T-cell (primary cell): ENCODE measurements around the gene ZC3H12C. TPM values are rescaled to one million over a fixed set of nuclear protein-coding genes. Genes with fewer than 3 reads are reported as not detected.

ENCODE experiments used
- ATAC-seq, 4 experiments: fragments of 200-7000 bp in 3 of 4; fragments of 150-1000 bp in 1 of 4; cut with Tn5 transposase; replicated peaks in 1 of 4; 1 replicate in 3 of 4; 2 replicates in 1 of 4; pipeline ENCODE4 v1.10.0; 2021; ENCODE audit warnings: moderate library complexity in 3 of 4, mild to moderate bottlenecking in 2 of 4, moderate number of reproducible peaks in 1 of 4
- CTCF ChIA-PET, 2 donors: fragments of 300-600 bp; sonication (Branson Sonifier 250); formaldehyde crosslinking; loops; one replicate each; lab custom pipeline; 2022; ENCODE audit warnings: antibody characterized with exemption in 2 of 2; lab: Charles Lee
- POLR2A ChIA-PET, 2 donors: fragments of 300-600 bp; sonication (Branson Sonifier 250); formaldehyde crosslinking; loops; one replicate each; lab custom pipeline; 2022; ENCODE audit warnings: antibody characterized with exemption in 2 of 2; lab: Charles Lee
- DNase-seq, 35 experiments: peaks; one replicate each; pipeline versions ENCODE4 v3.0.0 to v3.0.0-alpha.2; 2013 to 2023
- H3K27ac ChIP-seq: one replicate; pipeline ENCODE4 v1.5.1; 2013; ENCODE audit warnings: low read length
- H3K27me3 ChIP-seq, 2 experiments: replicated peaks in 1 of 2; 1 replicate in 1 of 2; 2 replicates in 1 of 2; pipeline versions ENCODE4 v1.6.1 to v1.7.0; 2013; ENCODE audit warnings: low read length in 1 of 2, mixed read lengths in 1 of 2; ENCODE audit not compliant: control insufficient read depth in 2 of 2, insufficient read depth in 2 of 2; ENCODE audit errors: extremely low read depth in 1 of 2
- H3K36me3 ChIP-seq, 2 donors: 1 replicate in 1 of 2; 2 replicates in 1 of 2; pipeline versions ENCODE4 v1.6.1 to v1.7.0; 2013; ENCODE audit warnings: low read length in 1 of 2; ENCODE audit not compliant: control insufficient read depth in 2 of 2, insufficient read depth in 1 of 2; ENCODE audit errors: extremely low read depth in 1 of 2
- H3K4me1 ChIP-seq, 2 experiments: 1 replicate in 1 of 2; 2 replicates in 1 of 2; pipeline versions ENCODE4 v1.6.1 to v1.7.0; 2013; ENCODE audit warnings: low read length in 2 of 2, mixed read lengths in 1 of 2; ENCODE audit not compliant: insufficient read depth in 2 of 2, control insufficient read depth in 1 of 2; ENCODE audit errors: extremely low read depth in 1 of 2
- H3K4me3 ChIP-seq, 2 donors: 1 replicate in 1 of 2; 2 replicates in 1 of 2; pipeline versions ENCODE4 v1.5.1 to v1.7.0; 2013; ENCODE audit warnings: mild to moderate bottlenecking in 2 of 2, low read length in 1 of 2, moderate library complexity in 1 of 2; ENCODE audit not compliant: control insufficient read depth in 1 of 2; ENCODE audit errors: extremely low read depth in 1 of 2
- H3K9me3 ChIP-seq: 2 replicates; pipeline ENCODE4 v1.7.0; 2013
- H3K27ac Mint-ChIP-seq, 2 donors: one replicate each; pipeline ENCODE4 v1.8.0; 2020 to 2021; ENCODE audit warnings: mild to moderate bottlenecking in 2 of 2, mixed read lengths in 2 of 2
- H3K27me3 Mint-ChIP-seq, 2 donors: one replicate each; pipeline ENCODE4 v1.8.0; 2021 to 2022; ENCODE audit warnings: mixed read lengths in 2 of 2
- H3K36me3 Mint-ChIP-seq: one replicate; pipeline ENCODE4 v1.8.0; 2021; ENCODE audit warnings: mixed read lengths
- H3K4me1 Mint-ChIP-seq, 3 donors: one replicate each; pipeline ENCODE4 v1.8.0; 2020 to 2022; ENCODE audit warnings: mixed read lengths in 3 of 3, mild to moderate bottlenecking in 1 of 3
- H3K4me3 Mint-ChIP-seq, 3 donors: one replicate each; pipeline ENCODE4 v1.8.0; 2020 to 2022; ENCODE audit warnings: mild to moderate bottlenecking in 3 of 3, mixed read lengths in 3 of 3, moderate library complexity in 3 of 3
- H3K9me3 Mint-ChIP-seq, 3 donors: one replicate each; pipeline ENCODE4 v1.8.0; 2020 to 2022; ENCODE audit warnings: mixed read lengths in 3 of 3
- WGBS: methylation state at CpG from one replicate; pipeline ENCODE4 v1.1.5; 2013; ENCODE audit warnings: missing lambda C conversion rate; ENCODE audit not compliant: insufficient coverage; 5-methylcytosine and 5-hydroxymethylcytosine counted together
- total RNA-seq, 35 experiments: library from RNA in 6 of 35; stranded (reverse) in 6 of 35; fragments of 120-200 nt in 1 of 35; gene quantifications; one replicate each; pipeline versions ENCODE4 v1.2.1 to v1.2.4 and lab custom pipeline; 2013 to 2026

The ZC3H12C gene
- total RNA-seq, 5 donors from 2014 or later (not counting 1 experiment from before 2014, with no cell fraction given) = 0.10 to 0.23 (median 0.14) TPM

DNA sequence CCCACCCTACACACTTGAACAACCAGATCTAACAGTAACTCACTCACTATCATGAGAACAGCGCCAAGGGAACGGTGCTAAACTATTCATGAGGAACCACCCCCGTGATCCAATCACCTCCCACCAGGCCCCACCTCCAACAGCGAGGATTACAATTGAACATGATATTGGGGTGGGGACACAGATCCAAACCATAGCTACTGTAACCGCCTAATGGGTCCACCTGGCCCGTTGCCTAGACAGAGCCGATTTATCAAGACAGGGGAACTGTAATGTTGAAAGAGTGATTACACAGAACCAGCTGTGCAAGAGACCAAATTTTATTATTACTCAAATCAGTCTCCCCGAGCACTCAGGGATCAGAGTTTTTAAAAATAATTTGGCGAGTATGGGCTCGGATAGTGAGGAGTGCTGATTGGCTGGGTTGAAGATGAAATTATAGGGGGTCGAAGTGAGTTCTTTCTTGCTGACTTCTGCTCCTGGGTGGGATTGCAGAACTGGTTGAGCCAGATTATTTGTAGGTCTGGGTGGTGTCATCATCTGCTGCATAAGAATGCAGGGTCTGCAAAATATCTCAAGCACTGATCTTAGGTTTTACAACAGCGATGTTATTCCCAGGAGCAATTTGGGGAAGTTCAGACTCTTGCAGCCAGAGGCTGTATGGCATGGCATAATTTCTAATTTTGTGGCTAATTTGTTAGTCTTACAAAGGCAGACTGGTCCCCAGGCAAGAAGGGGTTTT, 17.9 kb upstream of the ZC3H12C start:
- no peaks in the 10 kb centered on the region for H3K9me3 ChIP-seq
- H3K36me3 Mint-ChIP-seq = no peaks in the 10 kb centered on the region
- CTCF ChIA-PET = no interaction called here

DNA sequence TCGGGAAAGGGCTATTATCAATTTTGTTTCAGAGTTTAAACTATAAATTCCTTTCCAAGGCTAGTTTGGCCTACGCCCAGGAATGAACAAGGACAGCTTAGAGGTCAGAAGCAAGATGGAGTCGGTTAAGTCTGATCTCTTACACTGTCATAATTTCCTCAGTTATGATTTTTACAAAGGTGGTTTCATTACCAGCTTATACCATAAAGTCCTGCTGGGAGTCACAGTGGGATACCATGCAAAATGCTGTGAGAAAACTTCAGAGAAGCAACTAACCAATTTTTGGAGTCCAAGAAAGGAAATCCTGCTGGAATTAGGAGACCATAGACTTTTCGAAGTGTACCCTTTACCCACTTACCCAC, 17.4 kb upstream of the ZC3H12C start:
- H3K4me1 ChIP-seq = no peaks in the 10 kb centered on the region
- Mint-ChIP-seq H3K36me3 (no peaks in the 10 kb centered on the region), H3K9me3 (peaks cover 0 to 2% (median 0%) of the 10 kb centered on the region in 3 donors), H3K4me3 (no peak overlapping the region), H3K27ac (no peak overlapping the region), H3K27me3 (peaks cover 5 to 11% of the 10 kb centered on the region in 2 donors), H3K4me1 (no peaks in the 10 kb centered on the region)
- CTCF ChIA-PET = no interaction called here
- ATAC-seq (no peak), DNase-seq (no peak)
- WGBS = 100% methylated on average over 1 of the region's 4 CpGs
- H3K4me3 ChIP-seq = no peak overlapping the region
- no peaks in the 10 kb centered on the region for H3K9me3 ChIP-seq
- no peaks in the 10 kb centered on the region for H3K36me3 ChIP-seq
- H3K27me3 ChIP-seq = no peaks in the 10 kb centered on the region
- POLR2A ChIA-PET = interaction anchor here in 1 of 2 donors (0.8 kb wide), 1 partner anchor 106 kb away, joined by 3 read pairs; no protein-coding TSS in a partner anchor
- H3K27ac ChIP-seq = no peak overlapping the region

More for the DNA sequence above, 17.9 kb upstream of the ZC3H12C start:
- no peak overlapping the region for H3K27ac ChIP-seq
- no peak for ATAC-seq
- Mint-ChIP-seq H3K27me3 (peaks cover 9 to 15% of the 10 kb centered on the region in 2 donors), H3K4me3 (no peak overlapping the region), H3K4me1 (no peaks in the 10 kb centered on the region), H3K27ac (no peak overlapping the region), H3K9me3 (peaks cover 0 to 2% (median 0%) of the 10 kb centered on the region in 3 donors)
- no peaks in the 10 kb centered on the region for H3K4me1 ChIP-seq
- DNase-seq = no peak
- WGBS = 89% methylated on average over 5 of the region's 12 CpGs
- H3K27me3 ChIP-seq = no peaks in the 10 kb centered on the region
- no peaks in the 10 kb centered on the region for H3K36me3 ChIP-seq
- no peak overlapping the region for H3K4me3 ChIP-seq
- POLR2A ChIA-PET = interaction anchor here in 1 of 2 donors (0.7 to 0.8 kb wide), 2 partner anchors 106 to 229 kb away, joined by 3 read pairs; no protein-coding TSS in a partner anchor

DNA sequence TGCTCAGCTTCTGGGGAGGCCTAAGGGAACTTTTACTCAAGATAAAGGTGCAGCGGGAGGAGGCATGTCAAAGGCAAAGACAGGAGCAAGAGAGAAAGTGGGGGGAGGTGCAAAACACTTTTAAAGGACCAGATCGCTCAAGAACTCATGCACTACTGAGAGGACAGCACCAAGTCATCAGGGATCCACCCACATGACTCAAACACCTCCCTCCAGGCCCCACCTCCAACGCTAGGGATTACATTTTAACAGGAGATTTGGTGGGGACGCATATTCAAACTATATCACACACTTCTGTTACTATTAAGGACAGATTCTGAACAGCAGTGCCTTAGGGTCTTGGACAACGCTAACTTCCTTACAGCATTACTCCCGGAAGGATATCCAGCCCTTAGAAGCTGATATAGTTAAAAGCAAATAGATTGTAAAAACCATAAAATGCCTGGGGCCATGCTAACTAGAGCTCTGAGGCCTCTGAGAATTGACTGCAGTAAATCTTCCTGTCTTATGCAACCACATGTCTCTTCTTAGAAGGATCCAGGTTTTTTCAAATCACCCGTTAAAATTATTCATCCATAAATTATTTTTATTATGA, 16.7 kb upstream of the ZC3H12C start:
- no peak overlapping the region for H3K27ac Mint-ChIP-seq
- H3K27me3 ChIP-seq = no peaks in the 10 kb centered on the region
- H3K9me3 ChIP-seq = no peaks in the 10 kb centered on the region
- no peaks in the 10 kb centered on the region for H3K4me1 Mint-ChIP-seq
- ATAC-seq (no peak), DNase-seq (no peak)
- ChIA-PET POLR2A (no interaction called here), CTCF (no interaction called here)
- H3K27me3 Mint-ChIP-seq = peaks cover 2 to 8% of the 10 kb centered on the region in 2 donors
- no peak overlapping the region for H3K4me3 Mint-ChIP-seq
- no peak overlapping the region for H3K27ac ChIP-seq
- H3K4me1 ChIP-seq = no peaks in the 10 kb centered on the region
- H3K36me3 ChIP-seq = no peaks in the 10 kb centered on the region
- WGBS = 69% methylated on average over 2 of the region's 7 CpGs
- no peaks in the 10 kb centered on the region for H3K36me3 Mint-ChIP-seq
- H3K9me3 Mint-ChIP-seq = peaks cover 0 to 2% (median 0%) of the 10 kb centered on the region in 3 donors
- H3K4me3 ChIP-seq = no peak overlapping the region

DNA sequence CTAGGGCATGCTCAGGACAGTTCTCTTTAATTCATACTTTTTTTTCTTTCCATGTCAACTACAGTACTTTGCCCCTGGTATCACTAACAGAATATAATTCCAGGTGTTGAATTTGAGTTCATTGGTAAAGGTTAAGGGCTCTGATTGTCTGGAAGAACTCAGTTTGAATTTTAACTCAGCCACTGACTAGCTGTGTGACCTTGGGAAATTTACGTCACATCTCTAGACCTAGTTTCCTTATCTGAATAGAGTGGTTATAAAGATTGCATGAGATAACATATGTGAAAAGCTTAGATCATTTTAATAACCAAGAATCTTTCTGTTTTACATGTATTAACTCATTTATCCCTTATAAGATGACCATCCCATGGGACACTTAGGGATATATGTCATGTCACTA, 15.8 kb upstream of the ZC3H12C start:
- Mint-ChIP-seq H3K4me1 (no peaks in the 10 kb centered on the region), H3K27me3 (peaks cover 0 to 7% of the 10 kb centered on the region in 2 donors), H3K36me3 (no peaks in the 10 kb centered on the region), H3K4me3 (no peak overlapping the region), H3K27ac (no peak overlapping the region), H3K9me3 (peaks cover 0 to 2% (median 0%) of the 10 kb centered on the region in 3 donors)
- Histone ChIP-seq H3K9me3 (no peaks in the 10 kb centered on the region), H3K4me1 (no peaks in the 10 kb centered on the region), H3K27ac (no peak overlapping the region), H3K27me3 (no peaks in the 10 kb centered on the region), H3K36me3 (no peaks in the 10 kb centered on the region), H3K4me3 (no peak overlapping the region)
- ChIA-PET POLR2A (no interaction called here), CTCF (no interaction called here)
- WGBS = no CpG with 5 or more reads among the region's 1 CpG
- ATAC-seq (no peak), DNase-seq (no peak)

DNA sequence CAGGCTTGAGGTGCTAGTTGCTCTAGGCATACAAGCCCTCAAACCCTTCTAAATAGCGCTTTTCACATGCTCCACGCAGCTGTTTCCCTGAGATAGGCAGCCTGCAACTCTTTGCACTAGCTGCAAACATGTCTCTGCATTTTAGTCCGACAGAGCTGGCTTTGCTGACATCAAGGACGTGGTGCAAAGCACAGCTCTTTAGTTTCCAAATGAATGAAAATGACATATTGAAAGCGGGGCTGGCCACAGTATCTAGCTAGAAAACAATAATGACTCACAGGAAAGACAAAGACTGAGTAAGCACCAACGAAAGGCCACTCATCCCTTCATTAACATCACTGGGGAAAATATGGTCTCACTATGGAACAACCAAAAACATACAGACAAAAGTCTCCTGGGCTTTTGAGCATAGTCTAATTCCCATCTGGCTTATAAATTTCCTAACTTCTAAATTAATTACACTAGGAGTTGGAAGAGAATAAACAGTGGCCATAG, 15.3 kb upstream of the ZC3H12C start:
- DNase-seq = no peak
- H3K36me3 ChIP-seq = no peaks in the 10 kb centered on the region
- no peak overlapping the region for H3K27ac ChIP-seq
- Mint-ChIP-seq H3K36me3 (no peaks in the 10 kb centered on the region), H3K4me1 (no peaks in the 10 kb centered on the region), H3K9me3 (peaks cover 0 to 2% (median 0%) of the 10 kb centered on the region in 3 donors), H3K27me3 (peaks cover 0 to 7% of the 10 kb centered on the region in 2 donors), H3K27ac (no peak overlapping the region), H3K4me3 (no peak overlapping the region)
- WGBS = 33% methylated on average over 5 of the region's 6 CpGs
- CTCF ChIA-PET = no interaction called here
- POLR2A ChIA-PET = no interaction called here
- H3K4me1 ChIP-seq = no peaks in the 10 kb centered on the region
- H3K4me3 ChIP-seq = no peak overlapping the region
- no peaks in the 10 kb centered on the region for H3K9me3 ChIP-seq
- H3K27me3 ChIP-seq = no peaks in the 10 kb centered on the region
- no peak for ATAC-seq

DNA sequence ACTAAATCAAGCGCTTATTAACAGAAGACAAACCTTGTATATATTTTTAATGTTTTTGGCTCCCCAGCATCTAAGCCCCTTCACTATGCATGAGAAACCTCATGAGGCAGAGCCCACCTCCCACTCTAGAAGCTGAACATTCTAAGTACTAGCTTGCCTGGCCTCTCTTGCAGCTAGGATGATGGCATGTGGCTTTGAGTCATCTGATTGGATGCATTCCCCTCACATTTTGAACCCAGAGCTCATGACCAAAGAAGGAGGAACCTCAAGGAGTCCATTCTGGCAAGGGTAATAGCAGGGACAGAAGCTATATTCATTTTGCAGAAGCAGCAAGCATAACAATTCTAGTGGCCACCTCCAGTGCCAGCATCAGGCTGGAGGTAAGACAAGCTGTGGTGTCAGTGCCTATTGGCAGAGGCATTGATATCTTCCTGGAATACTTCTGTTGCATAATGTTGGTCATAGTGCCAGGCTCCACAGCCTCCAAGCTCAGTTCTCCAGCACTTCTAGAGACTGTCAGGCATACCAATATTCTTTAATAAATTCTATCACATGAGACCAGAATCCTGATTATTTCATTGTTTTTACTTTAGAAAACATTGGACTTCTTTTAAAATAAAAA, 14.2 kb upstream of the ZC3H12C start:
- no CpG with 5 or more reads among the region's 1 CpG for WGBS

More for the DNA sequence above, 14.2 kb upstream of the ZC3H12C start:
- H3K27ac ChIP-seq = no peak overlapping the region
- peaks cover 0 to 2% (median 0%) of the 10 kb centered on the region in 3 donors for H3K9me3 Mint-ChIP-seq
- H3K4me3 Mint-ChIP-seq = no peak overlapping the region
- no peak overlapping the region for H3K4me3 ChIP-seq
- no peak overlapping the region for H3K27ac Mint-ChIP-seq
- no peaks in the 10 kb centered on the region for H3K36me3 Mint-ChIP-seq
- no peaks in the 10 kb centered on the region for H3K4me1 Mint-ChIP-seq
- H3K27me3 ChIP-seq = no peaks in the 10 kb centered on the region
- peaks cover 0 to 5% of the 10 kb centered on the region in 2 donors for H3K27me3 Mint-ChIP-seq
- ChIA-PET CTCF (no interaction called here), POLR2A (no interaction called here)
- H3K4me1 ChIP-seq = no peaks in the 10 kb centered on the region
- ATAC-seq (no peak), DNase-seq (no peak)
- no peaks in the 10 kb centered on the region for H3K9me3 ChIP-seq
- no peaks in the 10 kb centered on the region for H3K36me3 ChIP-seq
